Gastroesophageal sphincter (tissue), 3 donors: ENCODE results near the gene GMPR.

Source experiments
- POLR2A ChIP-seq, 2 donors: fragments of 450-650 bp; IDR thresholded peaks; one replicate each; pipeline ENCODE4 v1.6.1; 2017; ENCODE audit warnings: antibody characterized with exemption in 2 of 2, mild to moderate bottlenecking in 2 of 2, moderate library complexity in 1 of 2
- POLR2AphosphoS5 ChIP-seq: sonication (generic); formaldehyde crosslinking; IDR thresholded peaks from one replicate; pipeline ENCODE4 v1.6.1; 2017; ENCODE audit warnings: antibody characterized with exemption
- TF ChIP-seq, protein P1 (sequence below), 4 experiments: fragments of 200-600 bp in 2 of 4; fragments of 450-650 bp in 2 of 4; sonication (generic) in 1 of 4; IDR thresholded peaks; one replicate each; pipeline ENCODE4 v1.5.1; 2017 to 2019; ENCODE audit warnings: antibody characterized with exemption in 4 of 4, mild to moderate bottlenecking in 2 of 4, moderate library complexity in 2 of 4

- TF ChIP-seq, protein P1, sequence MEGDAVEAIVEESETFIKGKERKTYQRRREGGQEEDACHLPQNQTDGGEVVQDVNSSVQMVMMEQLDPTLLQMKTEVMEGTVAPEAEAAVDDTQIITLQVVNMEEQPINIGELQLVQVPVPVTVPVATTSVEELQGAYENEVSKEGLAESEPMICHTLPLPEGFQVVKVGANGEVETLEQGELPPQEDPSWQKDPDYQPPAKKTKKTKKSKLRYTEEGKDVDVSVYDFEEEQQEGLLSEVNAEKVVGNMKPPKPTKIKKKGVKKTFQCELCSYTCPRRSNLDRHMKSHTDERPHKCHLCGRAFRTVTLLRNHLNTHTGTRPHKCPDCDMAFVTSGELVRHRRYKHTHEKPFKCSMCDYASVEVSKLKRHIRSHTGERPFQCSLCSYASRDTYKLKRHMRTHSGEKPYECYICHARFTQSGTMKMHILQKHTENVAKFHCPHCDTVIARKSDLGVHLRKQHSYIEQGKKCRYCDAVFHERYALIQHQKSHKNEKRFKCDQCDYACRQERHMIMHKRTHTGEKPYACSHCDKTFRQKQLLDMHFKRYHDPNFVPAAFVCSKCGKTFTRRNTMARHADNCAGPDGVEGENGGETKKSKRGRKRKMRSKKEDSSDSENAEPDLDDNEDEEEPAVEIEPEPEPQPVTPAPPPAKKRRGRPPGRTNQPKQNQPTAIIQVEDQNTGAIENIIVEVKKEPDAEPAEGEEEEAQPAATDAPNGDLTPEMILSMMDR (IDR thresholded peaks at IDR 0.05) = no peak
- no peak for TF ChIP-seq POLR2AphosphoS5
- TF ChIP-seq POLR2A (IDR thresholded peaks at IDR 0.05) = no peak
Measured at GRCh38 chr6:16249971-16250370, 11.6 kb downstream of the GMPR start.
